Tibial artery (tissue), 4 donors: Measurements from ENCODE around the gene GATA3.

Source experiments
- DNase-seq, 2 donors: peaks; one replicate each; pipeline ENCODE4 v3.0.0-alpha.2; 2019
- H3K27ac ChIP-seq, 2 donors: fragments of 200-600 bp; sonication (generic) in 1 of 2; 1 replicate in 1 of 2; 2 replicates in 1 of 2; pipeline ENCODE4 v1.5.1; 2018 to 2019; ENCODE audit warnings: mild to moderate bottlenecking in 1 of 2
- H3K27me3 ChIP-seq, 2 donors: fragments of 200-600 bp; sonication (generic) in 1 of 2; one replicate each; pipeline versions ENCODE4 v1.5.1 to v1.6.0; 2016 to 2019
- H3K36me3 ChIP-seq, 3 donors: fragments of 200-600 bp; sonication (generic) in 2 of 3; one replicate each; pipeline ENCODE4 v1.5.1; 2016 to 2019; ENCODE audit warnings: mild to moderate bottlenecking in 2 of 3
- H3K4me1 ChIP-seq, 4 donors: fragments of 200-600 bp; sonication (generic) in 2 of 4; 1 replicate in 3 of 4; 2 replicates in 1 of 4; pipeline ENCODE4 v1.5.1; 2016 to 2019
- H3K4me3 ChIP-seq, 2 donors: fragments of 200-600 bp; sonication (generic) in 1 of 2; 1 replicate in 1 of 2; 2 replicates in 1 of 2; pipeline ENCODE4 v1.5.1; 2018 to 2019; ENCODE audit warnings: mild to moderate bottlenecking in 2 of 2
- H3K9me3 ChIP-seq, 3 donors: fragments of 200-600 bp; sonication (generic) in 1 of 3; one replicate each; pipeline ENCODE4 v1.5.1; 2016 to 2019
- CTCF ChIP-seq, 2 experiments: fragments of 200-600 bp in 1 of 2; fragments of 450-650 bp in 1 of 2; IDR thresholded peaks; one replicate each; pipeline ENCODE4 v1.5.1; 2017 to 2019; ENCODE audit warnings: antibody characterized with exemption in 2 of 2, mild to moderate bottlenecking in 1 of 2, moderate library complexity in 1 of 2
- intact Hi-C: fragments of 100-400 bp; cut with DNase I; formaldehyde crosslinking; loops from one replicate; pipeline ENCODE4 v1.15.0; 2023; ENCODE audit warnings: low total_unique reads

Gene GATA3

DNA sequence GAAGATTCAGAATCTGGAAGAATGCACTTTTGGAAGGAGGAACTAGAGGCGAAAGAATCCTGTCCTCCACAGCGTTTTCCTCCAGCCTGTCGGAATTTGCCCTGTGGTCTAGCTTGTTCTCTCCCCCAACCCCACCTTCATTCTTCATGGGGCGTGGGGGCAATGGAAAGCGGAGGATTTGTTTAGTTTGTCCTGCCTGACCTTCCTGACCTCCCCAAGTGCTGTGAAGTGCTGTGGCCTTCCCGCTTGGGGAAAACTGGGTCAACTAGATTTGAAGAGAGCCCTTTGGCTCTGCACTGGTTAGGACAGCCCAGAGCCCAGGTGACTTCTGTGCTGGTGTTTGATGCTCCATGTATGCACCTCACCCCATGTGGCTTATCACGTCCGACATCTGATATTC lies 49.1 kb downstream of the GATA3 start:
- DNase-seq, result no peak
- peaks cover 0 to 23% of the 10 kb centered on the region in 2 donors for H3K27me3 ChIP-seq
- TF ChIP-seq CTCF (IDR thresholded peaks at IDR 0.05), result no peak

DNA sequence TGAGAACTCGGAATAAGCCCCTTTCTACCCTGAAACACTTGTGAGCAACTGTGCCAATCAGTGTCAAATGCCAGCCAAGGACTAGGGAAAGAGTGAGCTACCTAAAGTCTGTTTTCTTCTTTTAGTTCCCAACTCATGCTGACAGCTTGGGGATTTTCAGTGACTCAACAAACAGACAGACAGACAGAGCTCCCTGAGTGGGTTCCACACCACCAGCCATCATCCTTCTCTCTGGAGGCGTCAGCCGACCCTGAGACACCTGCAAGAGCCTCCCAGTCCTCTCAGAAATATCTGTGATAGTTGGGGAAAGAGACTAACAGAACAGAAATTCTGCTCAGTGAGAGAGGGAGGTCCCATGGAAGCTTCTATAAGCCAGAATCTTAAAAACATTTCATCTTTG lies 49.5 kb downstream of the GATA3 start:
- H3K4me1 ChIP-seq, result no peaks in the 10 kb centered on the region
- no peak for TF ChIP-seq CTCF (IDR thresholded peaks at IDR 0.05)
- H3K27me3 ChIP-seq, result peaks cover 0 to 23% of the 10 kb centered on the region in 2 donors
- H3K36me3 ChIP-seq, result no peaks in the 10 kb centered on the region
- DNase-seq, result no peak
- intact Hi-C loops, result no loop called here
- H3K9me3 ChIP-seq, result no peaks in the 10 kb centered on the region
- no peak overlapping the region for H3K27ac ChIP-seq
- H3K4me3 ChIP-seq, result no peak overlapping the region

More for the DNA sequence above, 49.1 kb downstream of the GATA3 start:
- no peaks in the 10 kb centered on the region for H3K9me3 ChIP-seq
- no peak overlapping the region for H3K27ac ChIP-seq
- intact Hi-C loops, result no loop called here
- no peaks in the 10 kb centered on the region for H3K4me1 ChIP-seq
- H3K4me3 ChIP-seq, result no peak overlapping the region
- H3K36me3 ChIP-seq, result no peaks in the 10 kb centered on the region

- Histone ChIP-seq H3K9me3 (no peaks in the 10 kb centered on the region), H3K4me3 (no peak overlapping the region), H3K27me3 (peaks cover 0 to 26% of the 10 kb centered on the region in 2 donors), H3K36me3 (no peaks in the 10 kb centered on the region), H3K27ac (no peak overlapping the region), H3K4me1 (no peaks in the 10 kb centered on the region)
- TF ChIP-seq CTCF (IDR thresholded peaks at IDR 0.05), result no peak
- intact Hi-C loops, result no loop called here
- no peak for DNase-seq
Observed at GRCh38 chr10:8104721-8105120, 50.2 kb downstream of the GATA3 start.

DNA sequence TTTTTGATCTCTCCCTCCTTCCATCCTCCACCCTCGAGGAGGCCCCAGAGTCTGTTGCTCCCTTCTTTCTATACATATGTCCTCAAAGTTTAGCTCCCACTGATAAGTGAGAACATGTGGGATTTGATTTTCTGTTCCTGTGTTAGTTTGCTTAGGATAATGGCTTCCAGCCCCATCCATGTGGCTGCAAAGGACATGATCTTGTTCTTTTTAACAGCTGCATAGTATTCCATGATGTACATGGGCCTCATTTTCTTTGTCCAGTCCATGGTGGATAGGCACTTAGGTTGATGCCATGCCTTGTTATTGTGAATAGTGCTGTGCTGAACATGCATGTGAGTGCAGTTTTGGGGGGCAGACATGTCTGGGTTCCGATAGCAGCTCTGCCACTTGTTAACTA lies 51.4 kb downstream of the GATA3 start:
- Histone ChIP-seq H3K4me1 (no peaks in the 10 kb centered on the region), H3K27me3 (peaks cover 0 to 26% of the 10 kb centered on the region in 2 donors), H3K27ac (no peak overlapping the region), H3K4me3 (no peak overlapping the region), H3K9me3 (no peaks in the 10 kb centered on the region), H3K36me3 (no peaks in the 10 kb centered on the region)
- no peak for DNase-seq
- intact Hi-C loops, result no loop called here
- TF ChIP-seq CTCF (IDR thresholded peaks at IDR 0.05), result no peak

DNA sequence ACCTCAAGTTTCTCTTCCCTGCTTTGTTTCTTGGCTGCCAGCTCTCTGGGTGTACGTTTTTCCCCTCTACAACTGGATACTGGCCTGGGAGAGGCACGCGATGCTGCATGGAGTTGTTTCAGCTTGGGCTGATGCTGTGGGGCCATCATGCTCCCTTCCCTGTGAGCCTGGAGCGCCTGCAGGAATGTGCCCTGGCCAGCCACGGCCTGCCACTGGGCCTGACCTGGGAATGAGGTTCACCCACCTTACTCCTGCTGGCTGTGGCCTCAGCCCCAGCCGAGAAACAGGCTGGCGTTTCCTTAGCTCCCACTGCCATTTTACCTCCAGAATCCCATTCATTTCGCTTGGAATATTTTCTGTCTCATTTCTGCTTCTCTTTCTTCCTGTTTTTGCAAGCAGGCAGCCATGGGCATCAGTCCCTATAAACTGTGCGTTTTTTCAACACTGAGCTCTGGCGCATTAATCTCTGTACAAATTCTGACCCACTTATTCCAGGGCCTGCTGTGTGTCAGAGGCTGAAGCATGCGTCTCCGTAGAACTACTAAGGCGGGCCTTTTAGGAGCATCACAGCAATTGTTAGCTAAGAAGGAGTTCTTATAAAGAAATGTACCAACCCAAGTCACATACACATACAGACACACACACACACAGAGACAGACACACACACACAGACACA lies 57.9 kb downstream of the GATA3 start:
- no peaks in the 10 kb centered on the region for H3K36me3 ChIP-seq
- no peak overlapping the region for H3K27ac ChIP-seq
- H3K27me3 ChIP-seq, result peaks cover 0 to 4% of the 10 kb centered on the region in 2 donors
- intact Hi-C loops, result no loop called here
- no peaks in the 10 kb centered on the region for H3K4me1 ChIP-seq
- no peak for TF ChIP-seq CTCF (IDR thresholded peaks at IDR 0.05)
- DNase-seq, result no peak
- no peaks in the 10 kb centered on the region for H3K9me3 ChIP-seq
- H3K4me3 ChIP-seq, result no peak overlapping the region
